K562 (cell line): ENCODE results near the gene MN1. TPM values are rescaled to one million over a fixed set of nuclear protein-coding genes. Genes with fewer than 3 reads are reported as not detected.

Experiments
- ATAC-seq: fragments of 200-7000 bp; cut with Tn5 transposase; 3 replicates; pipeline ENCODE4 v1.9.1; 2020; ENCODE audit warnings: moderate library complexity
- BruUV-seq: library from RNA; stranded (reverse); fragments of 400-500 nt; replicated peaks from 2 replicates; lab custom pipeline; 2021; lab: Mats Ljungman, UMichigan
- CTCF ChIA-PET: fragments of 300-600 bp; formaldehyde crosslinking; extraction: SDS; loops from one replicate; lab custom pipeline; 2021; ENCODE audit warnings: low intra/inter-chr PET ratio; lab: Yijun Ruan, JAX
- POLR2A ChIA-PET: fragments of 300-600, 350-650 bp; sonication (Branson Sonifier 250); formaldehyde crosslinking; extraction: SDS; loops from one replicate; lab custom pipeline; 2021; ENCODE audit warnings: antibody characterized with exemption, inconsistent platforms; lab: Yijun Ruan, JAX
- DNase-seq, 4 experiments: peaks; one replicate each; pipeline versions ENCODE4 v3.0.0 to v3.0.0-alpha.2; 2011 to 2018; ENCODE audit warnings: low spot score in 3 of 4, mixed read lengths in 3 of 4; ENCODE audit errors: extremely low read depth in 1 of 4
- FAIRE-seq: peaks from 2 replicates; lab custom pipeline; 2011; peaks lifted over from hg19 to GRCh38; lab: Jason Lieb, UNC
- H2AFZ ChIP-seq: 2 replicates; pipeline ENCODE4 v1.6.0; 2011; ENCODE audit warnings: low read depth, low read length, control low read depth, inconsistent platforms
- H3K27ac ChIP-seq: fragments of 200-600 bp; 3 replicates; pipeline ENCODE4 v1.8.0; 2011; ENCODE audit warnings: low read depth, mild to moderate bottlenecking, control low read depth, inconsistent platforms, low read length, moderate library complexity, mixed read lengths; ENCODE audit errors: extremely low read depth
- H3K27me3 ChIP-seq, 2 experiments: fragments of 300-600 bp in 1 of 2; 2 replicates in 1 of 2; 3 replicates in 1 of 2; pipeline versions ENCODE4 v1.6.0 to v1.8.0; 2011; ENCODE audit warnings: inconsistent platforms in 2 of 2, low read length in 2 of 2, mild to moderate bottlenecking in 1 of 2, mixed read lengths in 1 of 2, moderate library complexity in 1 of 2; ENCODE audit not compliant: control insufficient read depth in 2 of 2, insufficient read depth in 2 of 2
- H3K36me3 ChIP-seq: fragments of 300-600 bp; 3 replicates; pipeline ENCODE4 v1.8.0; 2011; ENCODE audit warnings: mild to moderate bottlenecking, low read length, inconsistent platforms; ENCODE audit not compliant: control insufficient read depth, insufficient read depth
- H3K4me1 ChIP-seq, 2 experiments: fragments of 200-600 bp in 1 of 2; replicated peaks in 1 of 2; 2 replicates in 1 of 2; 3 replicates in 1 of 2; pipeline versions ENCODE4 v1.5.1 to v1.8.0; 2011; ENCODE audit warnings: inconsistent platforms in 2 of 2, low read length in 2 of 2, mild to moderate bottlenecking in 1 of 2, mixed read lengths in 1 of 2, moderate library complexity in 1 of 2; ENCODE audit not compliant: control insufficient read depth in 2 of 2, insufficient read depth in 2 of 2
- H3K4me2 ChIP-seq: 2 replicates; pipeline ENCODE4 v1.6.1; 2011; ENCODE audit warnings: low read length, control low read depth, inconsistent platforms, mixed read lengths; ENCODE audit not compliant: insufficient read depth
- H3K4me3 ChIP-seq: fragments of 200-600 bp; sonication (generic), shearing (Covaris generic); 2 replicates; pipeline ENCODE4 v1.5.1; 2016; ENCODE audit warnings: control low read depth, inconsistent platforms
- H3K79me2 ChIP-seq: fragments of 200-600 bp; 3 replicates; pipeline ENCODE4 v1.8.0; 2011; ENCODE audit warnings: low read length, inconsistent platforms; ENCODE audit not compliant: control insufficient read depth, insufficient read depth
- H3K9ac ChIP-seq, 2 experiments: 2 replicates each; pipeline versions ENCODE4 v1.6.0 to v1.6.1; 2011; ENCODE audit warnings: low read depth in 2 of 2, low read length in 2 of 2, control low read depth in 1 of 2, inconsistent platforms in 1 of 2, mild to moderate bottlenecking in 1 of 2, mixed read lengths in 1 of 2; ENCODE audit not compliant: insufficient read depth in 1 of 2
- H3K9me1 ChIP-seq: one replicate; pipeline ENCODE4 v1.6.0; 2011; ENCODE audit warnings: inconsistent platforms, mild to moderate bottlenecking, low read length, moderate library complexity; ENCODE audit not compliant: control insufficient read depth, insufficient read depth
- H3K9me3 ChIP-seq: replicated peaks from 2 replicates; pipeline ENCODE4 v1.5.1; 2011; ENCODE audit warnings: low read depth, low read length, inconsistent platforms; ENCODE audit not compliant: control insufficient read depth, insufficient read depth
- H4K20me1 ChIP-seq: replicated peaks from 2 replicates; pipeline ENCODE4 v1.6.1; 2011; ENCODE audit warnings: low read length, inconsistent platforms, mixed read lengths; ENCODE audit not compliant: control insufficient read depth, insufficient read depth
- ATF6 ChIP-seq: sonication (generic); formaldehyde crosslinking; IDR thresholded peaks from 2 replicates; pipeline ENCODE4 v1.4.0; 2020; ENCODE audit warnings: mild to moderate bottlenecking, missing genetic modification reagents
- BRD9 ChIP-seq: fragments of 450-650 bp; IDR thresholded peaks from 2 replicates; pipeline ENCODE4 v1.6.1; 2018; ENCODE audit warnings: low read depth; ENCODE audit not compliant: partially characterized antibody
- CAMTA2 ChIP-seq: fragments of 250-450 bp; sonication (Bioruptor Pico); conservative IDR thresholded peaks from 2 replicates; pipeline ENCODE4 v1.5.1; 2022
- DLX4 ChIP-seq: fragments of 250-450 bp; sonication (Bioruptor Pico); IDR thresholded peaks from 2 replicates; pipeline ENCODE4 v1.6.1; 2021; ENCODE audit warnings: mild to moderate bottlenecking
- EHMT2 ChIP-seq: fragments of 450-650 bp; IDR thresholded peaks from 2 replicates; pipeline ENCODE4 v1.6.1; 2018; ENCODE audit warnings: antibody characterized with exemption
- FOXA1 ChIP-seq: fragments of 450-650 bp; IDR thresholded peaks from 2 replicates; pipeline ENCODE4 v1.6.1; 2016; ENCODE audit warnings: mild to moderate bottlenecking, borderline replicate concordance
- GATA2 ChIP-seq: sonication (generic); formaldehyde crosslinking; IDR thresholded peaks from 2 replicates; pipeline ENCODE4 v1.4.0; 2020; ENCODE audit warnings: mild to moderate bottlenecking, missing genetic modification reagents
- KLF1 ChIP-seq: fragments of 450-650 bp; IDR thresholded peaks from 2 replicates; pipeline ENCODE4 v1.6.1; 2016; ENCODE audit warnings: missing genetic modification characterization, missing compliant biosample characterization
- PRDM10 ChIP-seq: fragments of 450-650 bp; IDR thresholded peaks from 2 replicates; pipeline ENCODE4 v1.6.1; 2018; ENCODE audit not compliant: partially characterized antibody
- SAFB2 ChIP-seq: fragments of 200-400 bp; formaldehyde crosslinking; IDR thresholded peaks from 2 replicates; pipeline ENCODE4 v1.6.1; 2018; ENCODE audit warnings: borderline replicate concordance, low read length, low read depth, moderate library complexity; ENCODE audit not compliant: severe bottlenecking
- SMARCC2 ChIP-seq: fragments of 450-650 bp; IDR thresholded peaks from 2 replicates; pipeline ENCODE4 v1.6.1; 2017; ENCODE audit warnings: antibody characterized with exemption, moderate library complexity, mild to moderate bottlenecking, low read depth
- STAT5A ChIP-seq: IDR thresholded peaks from 2 replicates; pipeline ENCODE4 v1.6.1; 2012; ENCODE audit warnings: low read length, inconsistent platforms, borderline replicate concordance
- TAF15 ChIP-seq: fragments of 200-400 bp; formaldehyde crosslinking; IDR thresholded peaks from 2 replicates; pipeline ENCODE4 v1.6.1; 2017; ENCODE audit warnings: mild to moderate bottlenecking, low read depth, low read length, moderate library complexity
- ZFP36 ChIP-seq: fragments of 150-350 bp; IDR thresholded peaks from 2 replicates; pipeline ENCODE4 v1.6.1; 2018; ENCODE audit warnings: low read length, low read depth; ENCODE audit not compliant: partially characterized antibody
- ZKSCAN3 ChIP-seq: fragments of 250-450 bp; sonication (Bioruptor Pico); IDR thresholded peaks from 2 replicates; pipeline ENCODE4 v1.4.0; 2020
- ZNF212 ChIP-seq: fragments of 450-650 bp; formaldehyde crosslinking; IDR thresholded peaks from 2 replicates; pipeline ENCODE4 v1.4.0; 2020; ENCODE audit warnings: mild to moderate bottlenecking
- ZNF347 ChIP-seq: fragments of 450-650 bp; formaldehyde crosslinking; IDR thresholded peaks from 2 replicates; pipeline ENCODE4 v1.4.0; 2020; ENCODE audit warnings: low read depth, mild to moderate bottlenecking, moderate library complexity
- WGBS: fragments of 100-300 bp; shearing (Covaris generic); methylation state at CpG from one replicate; pipeline ENCODE4 v1.1.6; 2016; ENCODE audit warnings: low coverage, mixed read lengths; ENCODE audit not compliant: insufficient coverage; ENCODE audit errors: missing lambda C conversion rate; 5-methylcytosine and 5-hydroxymethylcytosine counted together
- in situ Hi-C: fragments of 300-500 bp; cut with MboI; formaldehyde crosslinking; loops from 4 replicates; pipeline ENCODE4 v1.15.0; 2018; ENCODE audit warnings: inconsistent platforms, mixed read lengths
- intact Hi-C: fragments of 100-400 bp; cut with micrococcal nuclease; formaldehyde crosslinking; loops from 2 replicates; pipeline ENCODE4 v1.14.2; 2022
- polyA plus RNA-seq, 8 experiments: library from polyadenylated mRNA; depleted of rRNA in 4 of 8; stranded (reverse) in 5 of 8; unstranded in 3 of 8; fragments of >200 nt; fragmentation: Nextera tagmentation in 2 of 8; fragmentation: Illumina TruSeq in 1 of 8; extraction: Ambion mirVana in 2 of 8; extraction: Trizol in 1 of 8; gene quantifications; 2 replicates each; pipeline versions ENCODE4 v1.2.1 to v1.2.3, GENCODE V29; 2011 to 2014; ENCODE audit warnings: inconsistent platforms in 1 of 8, missing spikeins in 1 of 8
- total RNA-seq, 7 experiments: library from RNA; depleted of rRNA in 6 of 7; stranded (reverse); fragments of >200 nt in 6 of 7; fragmentation: Illumina TruSeq in 2 of 7; extraction: Trizol in 2 of 7; gene quantifications; 2 replicates each; pipeline versions ENCODE4 v1.2.1 to v1.2.3, GENCODE V29; 2011 to 2021; ENCODE audit warnings: low replicate concordance in 1 of 7

The MN1 gene
- total and polyA plus RNA-seq, 9 of the 15 experiments (the other 6 are each of a cell fraction or from before 2014, with no cell fraction given): under 0.01 to 0.05 (median 0.03) TPM; not detected in 5

- no peak for TF ChIP-seq PRDM10
- no peak for TF ChIP-seq ZNF212 (CRISPR knock-in tag)
- TF ChIP-seq TAF15: no peak
Observed at GRCh38 chr22:27786965-27787364, 14.6 kb downstream of the MN1 start (continued).

- Histone ChIP-seq H3K4me2 (no peak overlapping the region), H3K9me3 (no peaks in the 10 kb centered on the region), H2AFZ (no peak overlapping the region), H3K4me3 (no peak overlapping the region), H3K27ac (no peak overlapping the region), H3K79me2 (no peaks in the 10 kb centered on the region), H3K4me1 (no peaks in the 10 kb centered on the region; a peak in 1 of 5 replicates), H3K27me3 (peaks cover 16 to 40% of the 10 kb centered on the region in 2 experiments; a peak in 4 of 5 replicates), H3K9me1 (no peaks in the 10 kb centered on the region), H4K20me1 (no peaks in the 10 kb centered on the region), H3K9ac (no peak overlapping the region), H3K36me3 (no peaks in the 10 kb centered on the region)
- in situ Hi-C loops: no loop called here
- intact Hi-C loops: no loop called here
- ChIA-PET CTCF (no interaction called here), POLR2A (no interaction called here)
- no peak for FAIRE-seq
- no TSS peak for BruUV-seq
- DNase-seq: no peak
- 11% methylated on average over 9 of the region's 14 CpGs for WGBS
- ATAC-seq: no peak
- no peak for TF ChIP-seq BRD9
- no peak for TF ChIP-seq ZFP36
- TF ChIP-seq ATF6 (CRISPR knock-in tag): no peak
- no peak for TF ChIP-seq EHMT2
- no peak for TF ChIP-seq DLX4
- TF ChIP-seq FOXA1: no peak
- no peak for TF ChIP-seq ZNF347
- TF ChIP-seq CAMTA2 (CRISPR knock-in tag): no peak
- no peak for TF ChIP-seq ZKSCAN3 (CRISPR knock-in tag)
- no peak for TF ChIP-seq GATA2 (CRISPR knock-in tag)
- no peak for TF ChIP-seq KLF1 (tag)
- no peak for TF ChIP-seq SMARCC2
- TF ChIP-seq SAFB2: no peak
- TF ChIP-seq STAT5A: no peak
Observed at GRCh38 chr22:27786291-27786932, 15.1 kb downstream of the MN1 start.
